H1 (cell line): Measurements from ENCODE around the gene UHRF1. TPM values are rescaled to one million over a fixed set of nuclear protein-coding genes. Genes with fewer than 3 reads are reported as not detected.

Source experiments
- CTCF ChIA-PET: fragments of 300-600 bp; sonication (Branson Sonifier 250); formaldehyde crosslinking; loops from one replicate; lab custom pipeline; 2021; ENCODE audit not compliant: partially characterized antibody; lab: Charles Lee
- POLR2A ChIA-PET: fragments of 300-600 bp; sonication (Branson Sonifier 250); formaldehyde crosslinking; loops from one replicate; lab custom pipeline; 2021; ENCODE audit warnings: inconsistent platforms; ENCODE audit not compliant: partially characterized antibody; lab: Charles Lee
- DNase-seq, 2 experiments: peaks; one replicate each; pipeline versions ENCODE4 v3.0.0 to v3.0.0-alpha.2; 2010 to 2022; ENCODE audit warnings: low spot score in 2 of 2, low read depth in 1 of 2, mixed read lengths in 1 of 2
- FAIRE-seq: peaks from 2 replicates; lab custom pipeline; 2011; peaks lifted over from hg19 to GRCh38; lab: Jason Lieb, UNC
- H2AFZ ChIP-seq: 2 replicates; pipeline ENCODE4 v1.8.1; 2012; ENCODE audit warnings: low read length, inconsistent platforms
- H2AK5ac ChIP-seq: 2 replicates; pipeline ENCODE4 v1.6.1; 2013; ENCODE audit warnings: low read depth, low read length
- H2BK120ac ChIP-seq: replicated peaks from 2 replicates; pipeline ENCODE3; 2013; ENCODE audit warnings: low read depth, low read length, inconsistent platforms
- H2BK12ac ChIP-seq: 2 replicates; pipeline ENCODE4 v1.6.1; 2013; ENCODE audit warnings: low read depth, low read length
- H2BK15ac ChIP-seq: 2 replicates; pipeline ENCODE4 v1.6.1; 2013; ENCODE audit warnings: low read length
- H2BK20ac ChIP-seq: 2 replicates; pipeline ENCODE4 v1.6.1; 2013; ENCODE audit warnings: low read length
- H2BK5ac ChIP-seq: 2 replicates; pipeline ENCODE4 v1.6.1; 2013; ENCODE audit warnings: low read depth, low read length
- H3K14ac ChIP-seq: 2 replicates; pipeline ENCODE4 v1.6.1; 2013; ENCODE audit warnings: inconsistent platforms; ENCODE audit not compliant: insufficient read length
- H3K18ac ChIP-seq: 2 replicates; pipeline ENCODE4 v1.6.1; 2013; ENCODE audit warnings: low read length; ENCODE audit errors: extremely low read depth
- H3K23ac ChIP-seq: 2 replicates; pipeline ENCODE4 v1.6.1; 2013; ENCODE audit warnings: inconsistent platforms; ENCODE audit not compliant: insufficient read length
- H3K23me2 ChIP-seq: 2 replicates; pipeline ENCODE4 v1.6.1; 2013; ENCODE audit warnings: low read depth, low read length
- H3K27ac ChIP-seq: 2 replicates; pipeline ENCODE4 v1.6.1; 2011; ENCODE audit warnings: low read depth, low read length, inconsistent platforms
- H3K27me3 ChIP-seq, 4 experiments: replicated peaks in 1 of 4; 1 replicate in 1 of 4; 2 replicates in 3 of 4; pipeline versions ENCODE4 v1.6.1 to v1.8.1; 2011 to 2013; ENCODE audit warnings: low read length in 3 of 4, mild to moderate bottlenecking in 3 of 4, inconsistent platforms in 2 of 4, mixed read lengths in 2 of 4, moderate library complexity in 1 of 4; ENCODE audit not compliant: control insufficient read depth in 3 of 4, insufficient read depth in 3 of 4; ENCODE audit errors: extremely low read depth in 1 of 4
- H3K36me3 ChIP-seq, 4 experiments: 2 replicates each; pipeline versions ENCODE4 v1.6.1 to v1.8.1; 2011 to 2013; ENCODE audit warnings: mild to moderate bottlenecking in 4 of 4, low read length in 3 of 4, moderate library complexity in 2 of 4, control low read depth in 1 of 4, inconsistent platforms in 1 of 4; ENCODE audit not compliant: insufficient read depth in 4 of 4, control insufficient read depth in 2 of 4
- H3K4ac ChIP-seq: replicated peaks from 2 replicates; pipeline ENCODE3; 2013; ENCODE audit warnings: low read length, low read depth, mixed read lengths, inconsistent platforms; ENCODE audit not compliant: insufficient read length
- H3K4me1 ChIP-seq, 4 experiments: replicated peaks in 1 of 4; 1 replicate in 1 of 4; 2 replicates in 3 of 4; pipeline versions ENCODE4 v1.6.1 to v1.8.1; 2011 to 2013; ENCODE audit warnings: low read length in 3 of 4, inconsistent platforms in 2 of 4, mixed read lengths in 1 of 4; ENCODE audit not compliant: insufficient read depth in 4 of 4, control insufficient read depth in 3 of 4
- H3K4me2 ChIP-seq, 2 experiments: 2 replicates each; pipeline versions ENCODE4 v1.6.1 to v1.8.1; 2011 to 2013; ENCODE audit warnings: low read depth in 2 of 2, low read length in 2 of 2, control low read depth in 1 of 2, inconsistent platforms in 1 of 2, mild to moderate bottlenecking in 1 of 2; ENCODE audit not compliant: insufficient read depth in 1 of 2
- H3K4me3 ChIP-seq, 4 experiments: fragments of 200-600, 300-600 bp in 1 of 4; sonication (generic), shearing (Covaris generic), sonication (Bioruptor Twin) in 1 of 4; 2 replicates each; pipeline versions ENCODE4 v1.5.1 to v1.8.1; 2011 to 2016; ENCODE audit warnings: low read length in 4 of 4, low read depth in 3 of 4, control low read depth in 2 of 4, inconsistent platforms in 2 of 4, mild to moderate bottlenecking in 2 of 4, mixed read lengths in 1 of 4, moderate library complexity in 1 of 4; ENCODE audit not compliant: insufficient read depth in 2 of 4; ENCODE audit errors: extremely low read depth in 1 of 4
- H3K56ac ChIP-seq: replicated peaks from 2 replicates; pipeline ENCODE3; 2013; ENCODE audit warnings: low read depth, mild to moderate bottlenecking, mixed read lengths, low read length, inconsistent platforms; ENCODE audit not compliant: insufficient read length
- H3K79me1 ChIP-seq: 2 replicates; pipeline ENCODE4 v1.6.1; 2013; ENCODE audit warnings: low read depth, low read length, control low read depth
- H3K79me2 ChIP-seq, 2 experiments: 2 replicates each; pipeline versions ENCODE4 v1.6.1 to v1.8.1; 2012 to 2013; ENCODE audit warnings: low read length in 2 of 2, mild to moderate bottlenecking in 2 of 2, inconsistent platforms in 1 of 2; ENCODE audit not compliant: insufficient read depth in 2 of 2, control insufficient read depth in 1 of 2
- H3K9ac ChIP-seq, 4 experiments: replicated peaks in 1 of 4; 1 replicate in 1 of 4; 2 replicates in 3 of 4; pipeline versions ENCODE4 v1.6.1 to v1.8.1; 2011 to 2013; ENCODE audit warnings: low read depth in 3 of 4, low read length in 3 of 4, control low read depth in 2 of 4, mild to moderate bottlenecking in 2 of 4, moderate library complexity in 2 of 4, inconsistent platforms in 1 of 4; ENCODE audit errors: extremely low read depth in 1 of 4
- H3K9me3 ChIP-seq, 2 experiments: 2 replicates each; pipeline versions ENCODE4 v1.6.1 to v1.8.1; 2012 to 2013; ENCODE audit warnings: mild to moderate bottlenecking in 2 of 2, moderate library complexity in 2 of 2, control low read depth in 1 of 2, inconsistent platforms in 1 of 2, low read depth in 1 of 2, low read length in 1 of 2, mixed read lengths in 1 of 2; ENCODE audit not compliant: insufficient read depth in 2 of 2
- H4K20me1 ChIP-seq, 2 experiments: replicated peaks in 1 of 2; 2 replicates each; pipeline versions ENCODE3 to v1.8.1; 2011 to 2013; ENCODE audit warnings: inconsistent platforms in 2 of 2, low read length in 2 of 2, mild to moderate bottlenecking in 1 of 2; ENCODE audit not compliant: insufficient read depth in 2 of 2, control insufficient read depth in 1 of 2
- H4K5ac ChIP-seq: 2 replicates; pipeline ENCODE4 v1.6.1; 2013; ENCODE audit warnings: low read length, low read depth, mixed read lengths, inconsistent platforms; ENCODE audit not compliant: insufficient read length
- H4K8ac ChIP-seq: 2 replicates; pipeline ENCODE4 v1.8.0; 2013; ENCODE audit warnings: mild to moderate bottlenecking, moderate library complexity, low read length, inconsistent platforms; ENCODE audit not compliant: insufficient read depth; ENCODE audit errors: extremely low read depth
- H4K91ac ChIP-seq: replicated peaks from 2 replicates; pipeline ENCODE3; 2013; ENCODE audit warnings: low read length, mixed read lengths, inconsistent platforms; ENCODE audit not compliant: insufficient read length
- ATF3 ChIP-seq: IDR thresholded peaks from 2 replicates; pipeline ENCODE4 v1.6.1; 2011; ENCODE audit warnings: low read depth, mild to moderate bottlenecking, low read length; ENCODE audit not compliant: insufficient read depth
- CBX8 ChIP-seq: fragments of 300-800, 300-1000 bp; sonication (generic); IDR thresholded peaks from 2 replicates; pipeline ENCODE4 v1.7.1; 2016; ENCODE audit warnings: low read depth, low read length, borderline replicate concordance
- CHD1 ChIP-seq: IDR thresholded peaks from 2 replicates; pipeline ENCODE4 v1.6.1; 2012; ENCODE audit warnings: low read depth, low read length, improper control_type of control experiment
- E2F6 ChIP-seq: IDR thresholded peaks from 2 replicates; pipeline ENCODE4 v1.6.1; 2012; ENCODE audit warnings: inconsistent platforms
- EZH2 ChIP-seq: fragments of 200-600 bp; sonication (generic); IDR thresholded peaks from 2 replicates; pipeline ENCODE4 v1.7.1; 2012; ENCODE audit warnings: low read depth, mild to moderate bottlenecking, moderate library complexity, low read length, inconsistent platforms; ENCODE audit not compliant: severe bottlenecking
- MAFK ChIP-seq: IDR thresholded peaks from 2 replicates; pipeline ENCODE4 v1.6.1; 2012; ENCODE audit warnings: low read depth, mild to moderate bottlenecking, improper control_type of control experiment, low read length
- MAX ChIP-seq: IDR thresholded peaks from 2 replicates; pipeline ENCODE4 v1.6.1; 2012; ENCODE audit warnings: inconsistent platforms
- RBBP5 ChIP-seq: IDR thresholded peaks from 2 replicates; pipeline ENCODE4 v1.7.1; 2012; ENCODE audit warnings: low read depth, mild to moderate bottlenecking, inconsistent platforms, low read length, moderate library complexity, borderline replicate concordance
- RNF2 ChIP-seq: fragments of 200-900, 300-1000 bp; sonication (generic); IDR thresholded peaks from 2 replicates; pipeline ENCODE4 v1.7.1; 2016; ENCODE audit warnings: borderline replicate concordance, low read depth, mild to moderate bottlenecking, antibody characterized with exemption, low read length; ENCODE audit not compliant: poor library complexity, severe bottlenecking; ENCODE audit errors: missing control alignments
- SIN3A ChIP-seq, 2 experiments: IDR thresholded peaks in 1 of 2; conservative IDR thresholded peaks in 1 of 2; 2 replicates each; pipeline ENCODE4 v1.6.1; 2011 to 2012; ENCODE audit warnings: low read length in 2 of 2, improper control_type of control experiment in 1 of 2, low read depth in 1 of 2, mild to moderate bottlenecking in 1 of 2
- TAF7 ChIP-seq: optimal IDR thresholded peaks from 2 replicates; pipeline ENCODE3; 2011; ENCODE audit warnings: low read depth, mild to moderate bottlenecking, inconsistent platforms, low read length, moderate library complexity, borderline replicate concordance
- WGBS, 2 experiments: shearing (Covaris generic) in 1 of 2; methylation state at CpG; one replicate each; pipeline versions ENCODE4 v1.1.6 to v1.1.7; 2013 to 2015; ENCODE audit warnings: low lambda C conversion rate in 2 of 2, mixed read lengths in 2 of 2, inconsistent platforms in 1 of 2, low coverage in 1 of 2, missing lambda C conversion rate in 1 of 2; ENCODE audit not compliant: insufficient replicate concordance in 2 of 2, insufficient coverage in 1 of 2, insufficient read length in 1 of 2; ENCODE audit errors: extremely low coverage in 1 of 2, missing lambda C conversion rate in 1 of 2; 5-methylcytosine and 5-hydroxymethylcytosine counted together
- polyA plus RNA-seq, 7 experiments: library from polyadenylated mRNA; depleted of rRNA in 3 of 7; stranded (reverse) in 5 of 7; unstranded in 2 of 7; fragments of >200 nt in 5 of 7; fragments of 200-250 nt in 2 of 7; gene quantifications; 1 replicate in 5 of 7; 2 replicates in 1 of 7; 4 replicates in 1 of 7; pipeline versions ENCODE4 v1.2.1 to v1.2.3, GENCODE V29; 2011 to 2013; ENCODE audit warnings: missing spikeins in 2 of 7, mixed read lengths in 2 of 7
- total RNA-seq: library from RNA; stranded (reverse); fragmentation: NEBNext Ultra II Directional; extraction: Animal tissue kit (Norgen Biotek cat#: 25700); gene quantifications from 2 replicates; pipeline ENCODE4 v1.2.1, GENCODE V29; 2021

Gene UHRF1
- total and polyA plus RNA-seq, 2 of the 8 experiments (the other 6 are each of a cell fraction or from before 2014, with no cell fraction given), result 14.7 to 65.8 TPM

- Histone ChIP-seq H3K9ac (no peak overlapping the region), H3K9me3 (no peaks in the 10 kb centered on the region), H4K5ac (no peak overlapping the region), H3K4ac (no peak overlapping the region), H4K91ac (no peak overlapping the region), H3K4me3 (no peak overlapping the region), H2BK5ac (no peak overlapping the region), H4K8ac (no peak overlapping the region), H3K23me2 (no peaks in the 10 kb centered on the region), H3K14ac (no peak overlapping the region), H2AFZ (no peak overlapping the region), H2BK12ac (no peak overlapping the region), H3K79me2 (no peaks in the 10 kb centered on the region), H3K27ac (no peak overlapping the region), H2BK120ac (no peak overlapping the region), H3K18ac (no peak overlapping the region), H3K79me1 (no peaks in the 10 kb centered on the region), H2BK15ac (no peak overlapping the region), H3K23ac (no peak overlapping the region), H3K4me1 (no peaks in the 10 kb centered on the region), H3K4me2 (no peak overlapping the region), H3K27me3 (no peaks in the 10 kb centered on the region), H4K20me1 (peaks cover 0 to 2% of the 10 kb centered on the region in 2 experiments), H3K56ac (no peak overlapping the region), H3K36me3 (peaks cover 9 to 72% (median 43%) of the 10 kb centered on the region in 4 experiments), H2BK20ac (no peak overlapping the region), H2AK5ac (no peak overlapping the region)
- FAIRE-seq (no peak), DNase-seq (no peak)
- 91% methylated on average over 11 of the region's 11 CpGs; no CpG with 5 or more reads in 1 of the 2 experiments for WGBS, 2 experiments
- POLR2A ChIA-PET, result interaction anchor here (1.0 kb wide), 1 partner anchor 10 kb away, joined by 3 read pairs; no protein-coding TSS in a partner anchor
- CTCF ChIA-PET, result interaction anchor here (1.0 to 2.7 kb wide), 2 partner anchors 39 to 79 kb away, joined by 3 to 9 read pairs; no protein-coding TSS in a partner anchor
- TF ChIP-seq SIN3A (conservative IDR thresholded peaks at IDR 0.05 in 1 of 2, IDR thresholded peaks at IDR 0.05 in 1 of 2; ENCODE audit: low read depth in 1 of 2, low read length in 2 of 2) (no peak), CBX8 (no peak), MAFK (no peak), ATF3 (no peak), MAX (no peak), EZH2 (no peak), RNF2 (no peak), TAF7 (no peak), E2F6 (no peak), CHD1 (no peak), RBBP5 (no peak)
Measured at GRCh38 chr19:4951656-4952055, 42.4 kb downstream of the UHRF1 start.
